Hepatocyte (in vitro differentiated cells): ENCODE results near the gene EGR1. TPM values are rescaled to one million over a fixed set of nuclear protein-coding genes. Genes with fewer than 3 reads are reported as not detected.

ENCODE experiments used
- DNase-seq: peaks from one replicate; pipeline ENCODE4 v3.0.0-alpha.2; 2016; ENCODE audit warnings: low spot score
- H2AFZ ChIP-seq: fragments of 200-600 bp; sonication (generic); 2 replicates; pipeline ENCODE4 v1.6.0; 2016; ENCODE audit warnings: antibody characterized with exemption, mild to moderate bottlenecking
- H3K27ac ChIP-seq: fragments of 200-600 bp; sonication (generic); 2 replicates; pipeline ENCODE4 v1.5.1; 2016; ENCODE audit warnings: mild to moderate bottlenecking
- H3K27me3 ChIP-seq: fragments of 200-600 bp; sonication (generic); 2 replicates; pipeline ENCODE4 v1.6.1; 2016
- H3K36me3 ChIP-seq: fragments of 200-600 bp; sonication (generic); replicated peaks from 2 replicates; pipeline ENCODE4 v1.5.1; 2016; ENCODE audit warnings: low read depth; ENCODE audit not compliant: insufficient read depth
- H3K4me1 ChIP-seq: fragments of 200-600 bp; sonication (generic); 2 replicates; pipeline ENCODE4 v1.5.1; 2016; ENCODE audit warnings: mild to moderate bottlenecking, moderate library complexity; ENCODE audit not compliant: insufficient read depth
- H3K4me2 ChIP-seq: fragments of 200-600 bp; sonication (generic); 2 replicates; pipeline ENCODE4 v1.6.0; 2016
- H3K4me3 ChIP-seq: fragments of 200-600 bp; sonication (generic); 2 replicates; pipeline ENCODE4 v1.5.1; 2016; ENCODE audit warnings: mild to moderate bottlenecking
- H3K79me2 ChIP-seq: fragments of 200-600 bp; sonication (generic); 2 replicates; pipeline ENCODE4 v1.6.0; 2017; ENCODE audit warnings: mild to moderate bottlenecking
- H3K9me2 ChIP-seq: fragments of 200-600 bp; sonication (generic); replicated peaks from 2 replicates; pipeline ENCODE4 v1.6.0; 2017; ENCODE audit warnings: mild to moderate bottlenecking; ENCODE audit not compliant: insufficient read depth
- H3K9me3 ChIP-seq: fragments of 200-600 bp; sonication (generic); 2 replicates; pipeline ENCODE4 v1.5.1; 2016; ENCODE audit warnings: low read depth, mild to moderate bottlenecking
- H4K20me1 ChIP-seq: fragments of 200-600 bp; sonication (generic); 2 replicates; pipeline ENCODE4 v1.6.0; 2016; ENCODE audit warnings: mild to moderate bottlenecking; ENCODE audit not compliant: insufficient read depth, poor library complexity, severe bottlenecking
- EZH2 ChIP-seq: fragments of 200-600 bp; sonication (generic); IDR thresholded peaks from 2 replicates; pipeline ENCODE4 v1.6.1; 2016; ENCODE audit warnings: antibody characterized with exemption, mild to moderate bottlenecking, borderline replicate concordance
- EZH2phosphoT487 ChIP-seq: fragments of 200-600 bp; sonication (generic); IDR thresholded peaks from one replicate; pipeline ENCODE4 v1.6.1; 2018; ENCODE audit warnings: antibody characterized with exemption, mild to moderate bottlenecking, low read depth, moderate library complexity; ENCODE audit not compliant: unreplicated experiment, severe bottlenecking
- WGBS: methylation state at CpG from one replicate; pipeline ENCODE4 v1.1.6; 2016; ENCODE audit warnings: low lambda C conversion rate; ENCODE audit errors: missing lambda C conversion rate; 5-methylcytosine and 5-hydroxymethylcytosine counted together
- polyA plus RNA-seq: library from polyadenylated mRNA; unstranded; fragments of >200 nt; fragmentation: Nextera tagmentation; extraction: Ambion mirVana; gene quantifications from 2 replicates; pipeline ENCODE4 v1.2.1, GENCODE V29; 2016
- total RNA-seq: library from RNA; depleted of rRNA; stranded (reverse); fragments of >200 nt; gene quantifications from 2 replicates; pipeline ENCODE4 v1.2.3, GENCODE V29; 2014
- TF ChIP-seq, protein P1 (sequence below): fragments of 200-600 bp; sonication (generic); IDR thresholded peaks from 2 replicates; pipeline ENCODE4 v1.5.1; 2016; ENCODE audit warnings: antibody characterized with exemption, mild to moderate bottlenecking; ENCODE audit not compliant: poor library complexity

The EGR1 gene
- total and polyA plus RNA-seq, 2 experiments from 2014 or later: 95.4 to 336 TPM

DNA sequence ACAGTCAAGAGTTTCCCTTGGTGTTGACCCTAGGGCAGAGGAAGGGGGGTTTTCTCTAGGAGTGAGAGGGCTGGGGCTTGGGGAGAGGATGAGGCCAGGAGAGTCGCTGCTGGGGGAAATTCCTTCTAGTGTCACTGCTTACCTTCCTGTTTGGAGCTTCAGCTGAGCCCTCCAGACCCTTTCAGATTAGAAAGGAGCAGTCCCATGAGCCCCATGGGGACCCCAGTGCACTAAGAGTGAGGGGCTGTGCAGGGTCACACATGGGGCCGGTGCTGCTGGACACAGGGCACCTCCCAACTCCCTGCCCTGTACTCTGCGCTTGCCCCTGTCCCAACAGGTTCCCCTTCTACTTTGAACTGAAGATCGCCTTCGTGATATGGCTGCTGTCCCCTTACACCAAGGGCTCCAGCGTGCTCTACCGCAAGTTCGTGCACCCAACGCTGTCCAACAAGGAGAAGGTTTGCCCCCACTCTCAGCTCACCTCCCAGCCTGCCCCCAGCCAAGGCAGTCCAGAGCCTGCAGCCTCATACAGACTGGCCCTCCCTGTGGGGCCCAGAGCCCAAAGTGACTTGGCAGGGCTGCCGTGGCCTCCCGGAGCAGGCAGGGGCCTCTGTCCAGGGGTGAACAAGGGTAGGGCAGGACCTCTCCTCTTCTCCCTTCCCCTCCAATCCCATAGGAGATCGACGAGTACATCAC is 21.1 kb upstream of the EGR1 start:
- TF ChIP-seq, protein P1, sequence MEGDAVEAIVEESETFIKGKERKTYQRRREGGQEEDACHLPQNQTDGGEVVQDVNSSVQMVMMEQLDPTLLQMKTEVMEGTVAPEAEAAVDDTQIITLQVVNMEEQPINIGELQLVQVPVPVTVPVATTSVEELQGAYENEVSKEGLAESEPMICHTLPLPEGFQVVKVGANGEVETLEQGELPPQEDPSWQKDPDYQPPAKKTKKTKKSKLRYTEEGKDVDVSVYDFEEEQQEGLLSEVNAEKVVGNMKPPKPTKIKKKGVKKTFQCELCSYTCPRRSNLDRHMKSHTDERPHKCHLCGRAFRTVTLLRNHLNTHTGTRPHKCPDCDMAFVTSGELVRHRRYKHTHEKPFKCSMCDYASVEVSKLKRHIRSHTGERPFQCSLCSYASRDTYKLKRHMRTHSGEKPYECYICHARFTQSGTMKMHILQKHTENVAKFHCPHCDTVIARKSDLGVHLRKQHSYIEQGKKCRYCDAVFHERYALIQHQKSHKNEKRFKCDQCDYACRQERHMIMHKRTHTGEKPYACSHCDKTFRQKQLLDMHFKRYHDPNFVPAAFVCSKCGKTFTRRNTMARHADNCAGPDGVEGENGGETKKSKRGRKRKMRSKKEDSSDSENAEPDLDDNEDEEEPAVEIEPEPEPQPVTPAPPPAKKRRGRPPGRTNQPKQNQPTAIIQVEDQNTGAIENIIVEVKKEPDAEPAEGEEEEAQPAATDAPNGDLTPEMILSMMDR: no peak
- no peak for TF ChIP-seq EZH2phosphoT487
- no peak for TF ChIP-seq EZH2
- H3K27ac ChIP-seq: no peak overlapping the region
- no peaks in the 10 kb centered on the region for H3K9me3 ChIP-seq
- no peak overlapping the region for H2AFZ ChIP-seq
- H3K36me3 ChIP-seq: no peaks in the 10 kb centered on the region
- H4K20me1 ChIP-seq: no peaks in the 10 kb centered on the region
- no peaks in the 10 kb centered on the region for H3K4me1 ChIP-seq
- no peak overlapping the region for H3K4me2 ChIP-seq
- H3K4me3 ChIP-seq: no peak overlapping the region
- 94% methylated on average over 13 of the region's 13 CpGs for WGBS
- H3K27me3 ChIP-seq: no peaks in the 10 kb centered on the region
- DNase-seq: no peak
- no peaks in the 10 kb centered on the region for H3K79me2 ChIP-seq
- H3K9me2 ChIP-seq: no peaks in the 10 kb centered on the region

DNA sequence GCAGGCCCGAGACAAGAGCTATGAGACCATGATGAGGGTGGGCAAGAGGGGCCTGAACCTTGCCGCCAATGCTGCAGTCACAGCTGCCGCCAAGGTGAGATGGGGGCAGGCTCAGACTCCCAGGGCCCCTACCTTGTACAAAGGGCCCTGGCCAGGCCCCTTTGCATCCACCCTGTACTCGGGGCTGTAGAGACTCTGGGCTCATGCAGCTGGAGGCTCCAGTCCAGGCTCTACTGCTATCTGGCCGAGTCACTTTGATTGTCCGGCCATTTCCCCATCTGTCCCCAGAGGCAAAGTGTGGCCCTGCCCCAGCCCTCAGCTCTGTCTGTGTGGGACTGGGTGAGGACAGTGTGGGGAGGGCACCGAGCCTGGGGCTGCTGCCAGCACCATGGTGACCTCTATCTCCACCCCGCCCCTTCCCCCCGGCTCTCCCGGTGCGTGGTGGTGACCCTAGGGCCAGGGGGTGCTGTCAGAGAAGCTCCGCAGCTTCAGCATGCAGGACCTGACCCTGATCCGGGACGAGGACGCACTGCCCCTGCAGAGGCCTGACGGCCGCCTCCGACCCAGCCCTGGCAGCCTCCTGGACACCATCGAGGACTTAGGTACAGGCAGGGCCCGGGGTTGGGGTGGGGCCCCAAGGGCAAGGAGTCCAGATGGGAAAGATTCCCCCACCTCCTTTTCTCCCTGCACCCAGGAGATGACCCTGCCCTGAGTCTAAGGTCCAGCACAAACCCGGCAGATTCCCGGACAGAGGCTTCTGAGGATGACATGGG is 20.3 kb upstream of the EGR1 start:
- Histone ChIP-seq H3K9me2 (no peaks in the 10 kb centered on the region), H3K27ac (no peak overlapping the region), H3K4me1 (no peaks in the 10 kb centered on the region), H3K36me3 (no peaks in the 10 kb centered on the region), H3K4me3 (no peak overlapping the region), H4K20me1 (no peaks in the 10 kb centered on the region), H3K4me2 (no peak overlapping the region), H3K27me3 (no peaks in the 10 kb centered on the region), H3K9me3 (no peaks in the 10 kb centered on the region), H3K79me2 (no peaks in the 10 kb centered on the region), H2AFZ (no peak overlapping the region)
- 89% methylated on average over 20 of the region's 22 CpGs for whole genome bisulfite sequencing
- DNase-seq: peak; percentile 20
- TF ChIP-seq EZH2phosphoT487 (no peak), EZH2 (no peak)
- TF ChIP-seq, protein P1: no peak

DNA sequence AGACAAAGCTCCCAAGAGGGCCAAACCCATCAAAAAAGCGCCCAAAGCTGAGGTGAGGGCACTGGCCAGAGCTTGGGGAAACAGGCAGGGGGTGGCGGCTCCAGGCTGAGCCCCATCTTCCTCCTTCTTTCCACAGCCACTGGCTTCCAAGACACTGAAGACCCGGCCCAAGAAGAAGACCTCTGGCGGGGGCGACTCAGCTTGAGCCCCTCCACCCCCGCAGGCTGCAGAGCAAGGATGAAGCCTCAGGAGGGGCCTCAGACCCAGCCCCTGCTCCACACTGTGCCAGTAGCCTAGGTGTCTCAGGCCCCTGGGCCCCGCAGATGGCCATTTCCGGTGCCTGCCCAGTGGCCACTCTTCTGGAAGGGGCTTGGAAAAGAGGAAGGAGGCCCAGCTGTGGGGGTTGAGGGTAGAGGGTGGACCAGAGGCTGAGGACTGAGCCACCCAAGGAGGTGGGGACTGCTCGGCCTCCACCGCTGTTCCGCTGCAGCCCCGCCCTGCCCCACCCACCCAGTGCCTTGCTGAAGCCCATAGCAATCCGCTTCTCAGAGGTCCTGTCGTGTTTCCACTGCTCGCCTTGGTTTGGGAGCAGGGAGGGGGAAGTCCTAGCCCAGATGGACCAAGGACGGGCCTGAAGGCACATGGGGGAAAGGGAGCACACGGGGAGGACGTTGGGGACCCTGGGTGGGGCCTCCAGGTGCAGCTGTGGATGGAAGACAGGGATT is 19.6 kb upstream of the EGR1 start:
- no peaks in the 10 kb centered on the region for H4K20me1 ChIP-seq
- TF ChIP-seq EZH2phosphoT487: no peak
- no peak for TF ChIP-seq EZH2
- TF ChIP-seq, protein P1: no peak
- WGBS: 87% methylated on average over 18 of the region's 18 CpGs
- peak; percentile 5 for DNase-seq
- H3K36me3 ChIP-seq: no peaks in the 10 kb centered on the region
- no peaks in the 10 kb centered on the region for H3K27me3 ChIP-seq
- H3K4me2 ChIP-seq: no peak overlapping the region
- H2AFZ ChIP-seq: no peak overlapping the region
- H3K79me2 ChIP-seq: no peaks in the 10 kb centered on the region
- H3K4me1 ChIP-seq: no peaks in the 10 kb centered on the region
- H3K27ac ChIP-seq: no peak overlapping the region
- H3K9me2 ChIP-seq: no peaks in the 10 kb centered on the region
- no peak overlapping the region for H3K4me3 ChIP-seq
- H3K9me3 ChIP-seq: no peaks in the 10 kb centered on the region
